Measurements from ENCODE around the gene QARS1.

QARS1 gene

GRCh38 chr3:49120096-49120437, 15.5 kb upstream of the QARS1 start:
- no peaks in the 10 kb centered on the region for H3K27me3 ChIP-seq (ENCODE audit: insufficient read depth, low read depth)
- TF ChIP-seq CTCF (conservative IDR thresholded peaks at IDR 0.05; ENCODE audit: low read depth, low read length), result no peak
- peak overlapping the region; percentile 63 for H3K27ac ChIP-seq
- H3K36me3 ChIP-seq (ENCODE audit: insufficient read depth), result no peaks in the 10 kb centered on the region
- H3K9ac ChIP-seq, result peak overlapping the region; percentile 78
- H2AFZ ChIP-seq (ENCODE audit: low read depth), result peak overlapping the region; percentile 54
- H4K20me1 ChIP-seq (ENCODE audit: insufficient read depth), result no peaks in the 10 kb centered on the region
- H3K79me2 ChIP-seq (ENCODE audit: insufficient read depth, low read depth), result peaks cover 12% of the 10 kb centered on the region; the same call in 1 of the 2 replicates
- peaks cover 4% of the 10 kb centered on the region for H3K4me1 ChIP-seq (ENCODE audit: low read depth, poor library complexity, severe bottlenecking)
- peak overlapping the region; percentile 98 for H3K4me2 ChIP-seq
- peak overlapping the region; percentile 64 for H3K4me3 ChIP-seq (IDR thresholded peaks at IDR 0.05; ENCODE audit: insufficient read depth, low read depth, low read length)

GRCh38 chr3:49119439-49119838, 14.9 kb upstream of the QARS1 start:
- Histone ChIP-seq H2AFZ (ENCODE audit: low read depth) (no peak overlapping the region), H4K20me1 (ENCODE audit: insufficient read depth) (no peaks in the 10 kb centered on the region), H3K4me2 (peak overlapping the region; percentile 98), H3K27ac (no peak overlapping the region), H3K79me2 (ENCODE audit: insufficient read depth, low read depth) (peaks cover 12% of the 10 kb centered on the region; the same call in 1 of the 2 replicates), H3K4me3 (IDR thresholded peaks at IDR 0.05; ENCODE audit: insufficient read depth, low read depth, low read length) (peak overlapping the region; percentile 57), H3K36me3 (ENCODE audit: insufficient read depth) (no peaks in the 10 kb centered on the region), H3K27me3 (ENCODE audit: insufficient read depth, low read depth) (no peaks in the 10 kb centered on the region), H3K4me1 (ENCODE audit: low read depth, poor library complexity, severe bottlenecking) (peaks cover 4% of the 10 kb centered on the region), H3K9ac (peak overlapping the region; percentile 78; the same call in 1 of the 2 replicates)
- TF ChIP-seq CTCF (conservative IDR thresholded peaks at IDR 0.05; ENCODE audit: low read depth, low read length), result no peak

GRCh38 chr3:49119036-49119435, 14.5 kb upstream of the QARS1 start:
- H4K20me1 ChIP-seq (ENCODE audit: insufficient read depth), result no peaks in the 10 kb centered on the region
- no peak overlapping the region for H3K4me3 ChIP-seq (IDR thresholded peaks at IDR 0.05; ENCODE audit: insufficient read depth, low read depth, low read length)
- no peak overlapping the region for H2AFZ ChIP-seq (ENCODE audit: low read depth)
- H3K36me3 ChIP-seq (ENCODE audit: insufficient read depth), result no peaks in the 10 kb centered on the region
- peaks cover 12% of the 10 kb centered on the region; the same call in 1 of the 2 replicates for H3K79me2 ChIP-seq (ENCODE audit: insufficient read depth, low read depth)
- peak overlapping the region; percentile 98; the same call in 1 of the 2 replicates for H3K4me2 ChIP-seq
- H3K9ac ChIP-seq, result no peak overlapping the region
- no peak for TF ChIP-seq CTCF (conservative IDR thresholded peaks at IDR 0.05; ENCODE audit: low read depth, low read length)
- H3K27ac ChIP-seq, result no peak overlapping the region
- no peaks in the 10 kb centered on the region for H3K27me3 ChIP-seq (ENCODE audit: insufficient read depth, low read depth)
- H3K4me1 ChIP-seq (ENCODE audit: low read depth, poor library complexity, severe bottlenecking), result peaks cover 4% of the 10 kb centered on the region

GRCh38 chr3:49112262-49112661, 7.7 kb upstream of the QARS1 start:
- TF ChIP-seq CTCF (conservative IDR thresholded peaks at IDR 0.05; ENCODE audit: low read depth, low read length), result no peak
- Histone ChIP-seq H3K4me3 (IDR thresholded peaks at IDR 0.05; ENCODE audit: insufficient read depth, low read depth, low read length) (no peak overlapping the region), H3K79me2 (ENCODE audit: insufficient read depth, low read depth) (no peaks in the 10 kb centered on the region), H3K36me3 (ENCODE audit: insufficient read depth) (no peaks in the 10 kb centered on the region), H3K4me1 (ENCODE audit: low read depth, poor library complexity, severe bottlenecking) (no peaks in the 10 kb centered on the region), H3K4me2 (no peak overlapping the region), H3K27ac (no peak overlapping the region), H3K27me3 (ENCODE audit: insufficient read depth, low read depth) (no peaks in the 10 kb centered on the region), H3K9ac (no peak overlapping the region), H2AFZ (ENCODE audit: low read depth) (no peak overlapping the region), H4K20me1 (ENCODE audit: insufficient read depth) (no peaks in the 10 kb centered on the region)
